Measurements from ENCODE around the gene CYP26B1. TPM values are rescaled to one million over a fixed set of nuclear protein-coding genes. Genes with fewer than 3 reads are reported as not detected.
A peak's percentile ranks its signal among the peaks of the same experiment; 100 is the strongest.

The CYP26B1 gene
- total and polyA plus RNA-seq, 12 donors: 0.88 to 8.3 (median 4.7) TPM

DNA sequence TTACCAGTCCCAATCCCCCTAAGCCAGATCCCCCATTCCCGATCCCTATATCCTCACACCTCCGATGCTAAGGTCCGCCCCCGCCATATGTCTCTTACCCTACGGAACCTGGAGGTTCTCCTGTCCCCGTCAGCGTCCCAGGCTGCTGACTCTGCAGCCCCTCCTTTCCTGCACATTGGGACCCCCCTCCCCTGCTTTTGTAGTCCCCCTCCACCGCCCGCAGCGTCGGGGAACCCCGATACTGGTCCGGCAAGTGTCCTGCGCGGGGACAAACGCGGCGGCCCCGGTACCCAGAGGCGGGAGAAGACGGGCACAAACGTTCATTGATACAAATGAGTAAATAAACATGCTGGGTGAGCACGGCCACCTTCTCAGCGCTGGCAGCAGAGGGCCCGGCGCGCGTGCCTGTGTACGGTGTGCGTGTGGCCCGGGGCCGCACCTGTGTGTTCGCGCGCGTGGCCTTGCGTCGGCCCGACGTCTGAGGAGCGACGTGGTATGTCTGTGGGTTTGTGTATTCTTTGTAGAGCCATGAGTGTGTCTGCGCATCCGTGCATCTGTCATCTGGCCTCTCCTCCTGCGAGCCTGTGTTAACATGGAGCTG lies 2.0 kb upstream of the CYP26B1 start:
- H3K36me3 ChIP-seq: no peaks in the 10 kb centered on the region
- intact Hi-C loops (cut with DNase I): loop anchor here (1.0 to 10.0 kb wide), 23 partner anchors 225 to 604 kb away; no protein-coding TSS in a partner anchor
- peaks cover 15 to 84% (median 74%) of the 10 kb centered on the region in 7 donors for H3K27me3 ChIP-seq
- TF ChIP-seq, protein P1, sequence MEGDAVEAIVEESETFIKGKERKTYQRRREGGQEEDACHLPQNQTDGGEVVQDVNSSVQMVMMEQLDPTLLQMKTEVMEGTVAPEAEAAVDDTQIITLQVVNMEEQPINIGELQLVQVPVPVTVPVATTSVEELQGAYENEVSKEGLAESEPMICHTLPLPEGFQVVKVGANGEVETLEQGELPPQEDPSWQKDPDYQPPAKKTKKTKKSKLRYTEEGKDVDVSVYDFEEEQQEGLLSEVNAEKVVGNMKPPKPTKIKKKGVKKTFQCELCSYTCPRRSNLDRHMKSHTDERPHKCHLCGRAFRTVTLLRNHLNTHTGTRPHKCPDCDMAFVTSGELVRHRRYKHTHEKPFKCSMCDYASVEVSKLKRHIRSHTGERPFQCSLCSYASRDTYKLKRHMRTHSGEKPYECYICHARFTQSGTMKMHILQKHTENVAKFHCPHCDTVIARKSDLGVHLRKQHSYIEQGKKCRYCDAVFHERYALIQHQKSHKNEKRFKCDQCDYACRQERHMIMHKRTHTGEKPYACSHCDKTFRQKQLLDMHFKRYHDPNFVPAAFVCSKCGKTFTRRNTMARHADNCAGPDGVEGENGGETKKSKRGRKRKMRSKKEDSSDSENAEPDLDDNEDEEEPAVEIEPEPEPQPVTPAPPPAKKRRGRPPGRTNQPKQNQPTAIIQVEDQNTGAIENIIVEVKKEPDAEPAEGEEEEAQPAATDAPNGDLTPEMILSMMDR (IDR thresholded peaks at IDR 0.05): no peak
- no peak overlapping the region for H3K27ac ChIP-seq
- H3K4me3 ChIP-seq: peak overlapping the region; percentile 14 to 75 (median 52)
- peaks cover 22 to 54% (median 48%) of the 10 kb centered on the region in 9 donors for H3K4me1 ChIP-seq
- peak in 7 of 8 donors; percentile 2 to 28 (median 19) for ATAC-seq
- DNase-seq: peak in 1 of 2 donors; percentile 5
- H3K9me3 ChIP-seq: no peaks in the 10 kb centered on the region
- 1 to 2% methylated on average over 45 of the region's 45 CpGs for WGBS, 2 donors

DNA sequence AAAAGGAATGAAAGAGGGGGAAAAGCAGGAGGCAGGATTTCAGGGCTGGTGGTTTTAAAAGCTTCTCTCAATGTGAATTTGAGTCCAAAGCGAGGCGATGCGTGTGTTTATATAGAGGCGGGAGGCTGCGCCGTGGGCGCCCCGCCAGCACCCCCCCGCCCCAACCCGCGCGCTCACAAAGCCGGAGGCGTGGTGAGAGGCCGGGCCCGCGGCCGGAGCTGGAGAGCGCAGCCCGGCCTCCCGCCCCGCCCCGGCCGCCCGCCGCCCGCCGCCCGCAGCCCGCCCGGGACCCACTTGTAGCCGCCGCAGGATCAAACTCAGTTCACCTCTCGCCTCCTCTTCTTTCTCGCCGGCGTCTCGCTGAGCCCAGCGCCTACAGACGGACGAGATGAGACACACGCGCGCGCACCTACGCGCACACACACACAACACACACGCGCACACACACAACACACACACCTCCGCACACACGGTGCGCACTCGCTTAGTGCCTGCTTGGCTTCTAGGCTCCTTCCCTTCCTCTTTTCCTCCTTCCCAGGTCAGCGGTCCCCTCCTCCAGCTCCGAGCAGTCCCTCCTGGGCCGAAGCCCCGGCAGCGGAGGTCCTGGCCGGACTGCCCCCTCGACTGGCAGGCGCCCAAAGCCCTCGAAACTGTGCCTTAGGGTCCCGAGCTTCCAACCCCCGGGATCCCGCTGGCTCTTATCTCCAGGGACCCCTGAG lies 1.3 kb upstream of the CYP26B1 start:
- intact Hi-C loops (cut with DNase I): loop anchor here in 6 of 10 donors (5.0 to 10.0 kb wide), 6 partner anchors 347 to 602 kb away; no protein-coding TSS in a partner anchor
- H3K36me3 ChIP-seq: no peaks in the 10 kb centered on the region
- peak overlapping the region; percentile 14 to 75 (median 52) for H3K4me3 ChIP-seq
- no peak overlapping the region for H3K27ac ChIP-seq
- TF ChIP-seq, protein P1 (IDR thresholded peaks at IDR 0.05): no peak
- no peaks in the 10 kb centered on the region for H3K9me3 ChIP-seq
- 0 to 1% methylated on average over 37 to 64 of the region's 65 CpGs for WGBS, 2 donors
- H3K4me1 ChIP-seq: peaks cover 22 to 60% (median 55%) of the 10 kb centered on the region in 9 donors
- peaks cover 15 to 84% (median 69%) of the 10 kb centered on the region in 7 donors for H3K27me3 ChIP-seq
- ATAC-seq (peak in 2 of 8 donors; percentile 30 to 59), DNase-seq (peak; percentile 24 to 62)

DNA sequence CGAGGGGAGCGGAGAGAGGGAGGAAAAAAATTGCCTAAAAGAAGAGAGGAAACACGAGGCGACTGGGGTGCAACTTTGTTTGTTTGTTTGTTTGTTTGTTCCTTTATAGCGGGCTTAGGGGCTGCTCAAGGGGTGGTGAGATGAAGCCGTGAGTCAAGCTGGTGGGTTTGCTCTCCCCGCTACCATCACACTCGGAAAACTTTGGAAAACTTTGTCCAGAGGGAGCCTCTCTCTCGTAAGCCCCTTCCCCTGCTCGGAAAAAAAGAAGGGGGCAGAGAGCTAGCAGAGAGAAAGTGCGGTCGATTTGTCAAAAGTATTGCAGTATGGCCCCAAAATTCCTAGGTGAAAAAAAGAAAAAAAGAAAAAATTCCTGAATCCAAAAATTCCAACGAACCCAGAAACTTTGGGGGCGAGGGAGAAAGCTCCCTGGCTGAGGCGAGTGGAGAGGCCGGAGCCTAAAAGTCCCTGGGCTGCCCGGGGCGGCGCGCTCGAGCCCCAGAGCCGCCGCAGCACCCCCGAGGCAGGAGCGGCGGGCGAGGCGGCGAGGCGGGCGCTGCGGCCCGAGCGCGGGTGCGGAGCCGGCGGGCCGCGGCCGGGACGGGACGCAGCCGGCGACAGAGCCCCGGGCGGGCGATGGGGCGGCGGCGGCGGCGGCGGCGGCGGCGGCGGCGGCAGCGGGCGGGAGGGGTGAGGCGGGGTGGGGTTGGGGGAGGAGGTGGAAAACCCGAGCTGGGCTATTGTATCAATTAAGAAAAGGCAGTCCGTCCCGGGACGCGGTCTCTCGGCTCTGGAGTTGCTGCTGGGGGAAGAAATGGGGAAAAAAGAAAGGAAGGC lies 558 bp upstream of the CYP26B1 start:
- ATAC-seq (no peak), DNase-seq (peak in 1 of 2 donors; percentile 2)
- H3K4me1 ChIP-seq: peaks cover 28 to 68% (median 63%) of the 10 kb centered on the region in 9 donors
- H3K36me3 ChIP-seq: no peaks in the 10 kb centered on the region
- no peaks in the 10 kb centered on the region for H3K9me3 ChIP-seq
- no peak overlapping the region for H3K27ac ChIP-seq
- WGBS, 2 donors: 1 to 2% methylated on average over 35 to 64 of the region's 68 CpGs
- intact Hi-C loops (cut with DNase I): loop anchor here in 6 of 10 donors (5.0 to 10.0 kb wide), 6 partner anchors 346 to 601 kb away; no protein-coding TSS in a partner anchor
- peak overlapping the region; percentile 40 to 75 (median 52) for H3K4me3 ChIP-seq
- TF ChIP-seq, protein P1 (IDR thresholded peaks at IDR 0.05): no peak
- peaks cover 15 to 88% (median 61%) of the 10 kb centered on the region in 7 donors for H3K27me3 ChIP-seq

All from heart right ventricle (tissue), 16 donors.